Mesenchymal stem cell (in vitro differentiated cells and primary cell): Measurements from ENCODE around the gene BCO1.
A peak's percentile ranks its signal among the peaks of the same experiment; 100 is the strongest.

ENCODE experiments used
- DNase-seq: peaks from one replicate; pipeline ENCODE4 v3.0.0-alpha.2; 2013
- H2AFZ ChIP-seq: one replicate; pipeline ENCODE4 v1.6.1; 2013; ENCODE audit warnings: low read depth, mild to moderate bottlenecking, control low read depth, inconsistent platforms, low read length, moderate library complexity
- H2AK5ac ChIP-seq: 2 replicates; pipeline ENCODE4 v1.6.1; 2013; ENCODE audit warnings: low read length, moderate library complexity, mild to moderate bottlenecking, inconsistent platforms; ENCODE audit not compliant: severe bottlenecking
- H2BK120ac ChIP-seq: one replicate; pipeline ENCODE4 v1.6.1; 2013; ENCODE audit warnings: low read depth, mild to moderate bottlenecking, inconsistent platforms, low read length, moderate library complexity
- H2BK12ac ChIP-seq, 2 experiments: one replicate each; pipeline ENCODE4 v1.6.1; 2013; ENCODE audit warnings: inconsistent platforms in 2 of 2, low read length in 2 of 2, mild to moderate bottlenecking in 2 of 2, moderate library complexity in 2 of 2, control low read depth in 1 of 2
- H2BK15ac ChIP-seq: one replicate; pipeline ENCODE4 v1.6.1; 2013; ENCODE audit warnings: mild to moderate bottlenecking, low read depth, inconsistent platforms; ENCODE audit not compliant: poor library complexity, severe bottlenecking
- H2BK5ac ChIP-seq: 2 replicates; pipeline ENCODE4 v1.6.1; 2013; ENCODE audit warnings: low read depth, mild to moderate bottlenecking, low read length, control low read depth, inconsistent platforms; ENCODE audit not compliant: poor library complexity, severe bottlenecking
- H3K14ac ChIP-seq, 2 experiments: one replicate each; pipeline ENCODE4 v1.6.1; 2013; ENCODE audit warnings: inconsistent platforms in 2 of 2, low read length in 2 of 2, control low read depth in 1 of 2, mild to moderate bottlenecking in 1 of 2, moderate library complexity in 1 of 2
- H3K18ac ChIP-seq, 2 experiments: one replicate each; pipeline ENCODE4 v1.6.1; 2013; ENCODE audit warnings: inconsistent platforms in 2 of 2, low read length in 2 of 2, control low read depth in 1 of 2, low read depth in 1 of 2, mild to moderate bottlenecking in 1 of 2
- H3K23ac ChIP-seq, 2 experiments: one replicate each; pipeline ENCODE4 v1.6.1; 2013; ENCODE audit warnings: inconsistent platforms in 2 of 2, low read length in 2 of 2, mild to moderate bottlenecking in 2 of 2, moderate library complexity in 2 of 2, control low read depth in 1 of 2
- H3K27ac ChIP-seq: 2 replicates; pipeline ENCODE4 v1.5.1; 2013; ENCODE audit warnings: mild to moderate bottlenecking, moderate library complexity, low read length, control low read depth, inconsistent platforms; ENCODE audit not compliant: poor library complexity, severe bottlenecking
- H3K27me3 ChIP-seq, 2 experiments: 2 replicates each; pipeline versions ENCODE4 v1.6.1 to v1.7.0; 2013; ENCODE audit warnings: low read length in 2 of 2, mild to moderate bottlenecking in 2 of 2, moderate library complexity in 2 of 2, control low read depth in 1 of 2, inconsistent platforms in 1 of 2; ENCODE audit not compliant: control insufficient read depth in 1 of 2, insufficient read depth in 1 of 2
- H3K36me3 ChIP-seq, 2 experiments: 2 replicates each; pipeline versions ENCODE4 v1.6.1 to v1.7.0; 2013; ENCODE audit warnings: low read length in 2 of 2, control low read depth in 1 of 2, inconsistent platforms in 1 of 2, low read depth in 1 of 2, mild to moderate bottlenecking in 1 of 2; ENCODE audit not compliant: insufficient read depth in 2 of 2, control insufficient read depth in 1 of 2
- H3K4ac ChIP-seq, 2 experiments: one replicate each; pipeline ENCODE4 v1.6.1; 2013; ENCODE audit warnings: inconsistent platforms in 2 of 2, low read length in 2 of 2, mild to moderate bottlenecking in 2 of 2, moderate library complexity in 2 of 2, control low read depth in 1 of 2, low read depth in 1 of 2
- H3K4me1 ChIP-seq: 2 replicates; pipeline ENCODE4 v1.6.1; 2013; ENCODE audit warnings: low read depth, low read length, control low read depth; ENCODE audit not compliant: control insufficient read depth, insufficient read depth
- H3K4me2 ChIP-seq: 2 replicates; pipeline ENCODE4 v1.6.1; 2013; ENCODE audit warnings: low read length, mild to moderate bottlenecking, inconsistent platforms; ENCODE audit not compliant: poor library complexity, severe bottlenecking
- H3K4me3 ChIP-seq, 2 experiments: 2 replicates each; pipeline versions ENCODE4 v1.5.1 to v1.7.0; 2013; ENCODE audit warnings: low read length in 2 of 2, mild to moderate bottlenecking in 2 of 2, control low read depth in 1 of 2, low read depth in 1 of 2; ENCODE audit not compliant: insufficient read depth in 1 of 2
- H3K79me1 ChIP-seq: replicated peaks from 2 replicates; pipeline ENCODE4 v1.6.1; 2013; ENCODE audit warnings: mild to moderate bottlenecking, control low read depth, low read length, inconsistent platforms; ENCODE audit not compliant: poor library complexity, severe bottlenecking
- H3K9ac ChIP-seq: 2 replicates; pipeline ENCODE4 v1.7.0; 2013; ENCODE audit warnings: mild to moderate bottlenecking, low read length, moderate library complexity
- H3K9me3 ChIP-seq: 2 replicates; pipeline ENCODE4 v1.7.0; 2013; ENCODE audit warnings: mild to moderate bottlenecking, low read length; ENCODE audit not compliant: control insufficient read depth
- H4K8ac ChIP-seq: one replicate; pipeline ENCODE4 v1.6.1; 2013; ENCODE audit warnings: inconsistent platforms, mild to moderate bottlenecking, low read length, moderate library complexity
- H4K91ac ChIP-seq: one replicate; pipeline ENCODE4 v1.6.1; 2013; ENCODE audit warnings: mild to moderate bottlenecking, low read length, inconsistent platforms
- WGBS: methylation state at CpG from one replicate; pipeline ENCODE4 v1.1.7; 2013; ENCODE audit warnings: mixed read lengths; 5-methylcytosine and 5-hydroxymethylcytosine counted together

The BCO1 gene

DNA sequence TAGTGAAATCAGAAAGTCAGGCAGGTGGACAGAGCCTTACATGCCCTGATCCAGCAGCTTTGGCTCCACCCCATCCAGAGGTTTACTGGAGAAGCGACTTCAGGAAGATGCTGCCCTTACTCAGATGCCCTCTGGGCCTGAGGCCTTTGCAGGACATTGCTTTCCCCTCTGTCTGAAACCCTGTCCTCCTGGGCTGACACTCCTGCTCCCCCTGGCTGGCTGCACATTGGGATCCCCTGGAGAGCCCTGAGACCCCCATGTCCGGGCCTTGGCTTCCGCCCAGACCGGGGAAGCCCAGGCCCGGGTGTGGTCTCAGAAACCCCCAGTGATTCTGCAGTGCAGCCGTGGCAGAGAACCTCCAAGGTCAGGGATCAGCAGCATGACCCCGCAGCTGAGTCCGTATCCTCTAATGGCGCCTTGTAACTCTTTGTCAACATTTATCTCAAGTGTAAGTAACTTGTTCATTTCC is 36.6 kb downstream of the BCO1 start:
- Histone ChIP-seq H3K27ac (no peak overlapping the region), H3K14ac (no peak overlapping the region), H3K4me2 (no peak overlapping the region), H2BK12ac (peak overlapping the region in 1 of 2 experiments; percentile 19), H2AFZ (no peak overlapping the region), H3K9ac (no peak overlapping the region), H3K36me3 (no peaks in the 10 kb centered on the region), H3K4ac (no peak overlapping the region), H3K9me3 (no peaks in the 10 kb centered on the region), H4K8ac (no peak overlapping the region), H2BK120ac (no peak overlapping the region), H2AK5ac (no peak overlapping the region), H2BK5ac (no peak overlapping the region), H3K27me3 (peaks cover 0 to 2% of the 10 kb centered on the region in 2 experiments), H4K91ac (no peak overlapping the region), H3K4me1 (no peaks in the 10 kb centered on the region), H3K4me3 (no peak overlapping the region), H2BK15ac (no peak overlapping the region), H3K23ac (no peak overlapping the region), H3K18ac (no peak overlapping the region), H3K79me1 (no peaks in the 10 kb centered on the region)
- 83% methylated on average over 9 of the region's 9 CpGs for WGBS
- DNase-seq: no peak

- DNase-seq: no peak
- Histone ChIP-seq H2AFZ (no peak overlapping the region), H3K9ac (no peak overlapping the region), H3K4ac (no peak overlapping the region), H2BK120ac (no peak overlapping the region), H3K14ac (no peak overlapping the region), H3K18ac (no peak overlapping the region), H3K4me3 (no peak overlapping the region), H3K4me1 (no peaks in the 10 kb centered on the region), H2BK12ac (no peak overlapping the region), H3K4me2 (no peak overlapping the region), H4K8ac (no peak overlapping the region), H3K23ac (no peak overlapping the region), H2BK5ac (no peak overlapping the region), H3K79me1 (no peaks in the 10 kb centered on the region), H3K9me3 (no peaks in the 10 kb centered on the region), H2AK5ac (no peak overlapping the region), H4K91ac (no peak overlapping the region), H3K27ac (no peak overlapping the region), H2BK15ac (peak overlapping the region; percentile 49), H3K27me3 (no peaks in the 10 kb centered on the region), H3K36me3 (no peaks in the 10 kb centered on the region)
- WGBS: 98% methylated on average over 9 of the region's 9 CpGs
These were observed 37.3 kb downstream of the BCO1 start for GRCh38 chr16:81275795-81276194.

- no peak for DNase-seq
- H3K4me1 ChIP-seq: no peaks in the 10 kb centered on the region
- H3K27me3 ChIP-seq: no peaks in the 10 kb centered on the region
- H3K4me3 ChIP-seq: no peak overlapping the region
- no peak overlapping the region for H3K4ac ChIP-seq
- no peak overlapping the region for H3K4me2 ChIP-seq
- no peak overlapping the region for H2BK12ac ChIP-seq
- no peak overlapping the region for H3K14ac ChIP-seq
- no peak overlapping the region for H2AK5ac ChIP-seq
- no peak overlapping the region for H2BK5ac ChIP-seq
- H2BK15ac ChIP-seq: no peak overlapping the region
- H3K9ac ChIP-seq: no peak overlapping the region
- no peaks in the 10 kb centered on the region for H3K36me3 ChIP-seq
- no peak overlapping the region for H2BK120ac ChIP-seq
- 100% methylated on average over 2 of the region's 3 CpGs for WGBS
- H3K23ac ChIP-seq: no peak overlapping the region
- no peak overlapping the region for H4K8ac ChIP-seq
- no peak overlapping the region for H2AFZ ChIP-seq
- no peaks in the 10 kb centered on the region for H3K79me1 ChIP-seq
- H4K91ac ChIP-seq: no peak overlapping the region
- H3K18ac ChIP-seq: no peak overlapping the region
- H3K27ac ChIP-seq: no peak overlapping the region
- no peaks in the 10 kb centered on the region for H3K9me3 ChIP-seq
These were observed 37.8 kb downstream of the BCO1 start for GRCh38 chr16:81276323-81276722.

DNA sequence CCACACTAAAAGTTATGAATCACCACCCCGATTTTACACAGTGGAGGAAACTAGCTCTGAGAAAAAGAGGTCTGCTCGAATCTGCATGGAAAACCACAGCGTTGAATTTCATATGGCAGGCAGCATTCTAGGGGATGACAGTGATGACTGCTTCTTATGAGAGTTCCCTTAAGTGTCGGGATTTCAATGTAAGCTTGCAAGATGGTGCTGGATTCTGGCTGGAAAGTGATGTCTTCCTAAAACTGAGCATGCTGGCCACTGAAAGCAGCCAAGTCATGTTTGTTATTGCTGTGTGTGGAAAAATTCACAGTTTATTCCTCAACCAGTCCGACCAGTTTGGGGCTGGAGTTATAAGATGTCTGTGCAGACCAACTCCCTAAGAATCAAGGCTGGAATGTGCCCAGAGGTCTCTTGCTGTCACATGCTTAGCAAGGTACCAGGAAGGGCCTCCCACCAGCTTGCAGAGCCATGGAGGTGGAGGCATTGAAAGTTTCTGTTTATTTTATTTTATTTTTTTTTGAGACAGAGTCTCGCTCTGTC is 39.1 kb downstream of the BCO1 start:
- Histone ChIP-seq H3K79me1 (no peaks in the 10 kb centered on the region), H4K91ac (no peak overlapping the region), H3K4me2 (no peak overlapping the region), H2AK5ac (no peak overlapping the region), H3K23ac (no peak overlapping the region), H3K36me3 (no peaks in the 10 kb centered on the region), H3K18ac (no peak overlapping the region), H2BK5ac (no peak overlapping the region), H3K4ac (no peak overlapping the region), H3K27me3 (no peaks in the 10 kb centered on the region), H3K9me3 (no peaks in the 10 kb centered on the region), H3K4me1 (no peaks in the 10 kb centered on the region), H2AFZ (no peak overlapping the region), H3K9ac (no peak overlapping the region), H3K27ac (no peak overlapping the region), H3K4me3 (no peak overlapping the region), H2BK12ac (no peak overlapping the region), H2BK15ac (no peak overlapping the region), H4K8ac (no peak overlapping the region), H2BK120ac (no peak overlapping the region), H3K14ac (no peak overlapping the region)
- WGBS: 89% methylated on average over 6 of the region's 6 CpGs
- DNase-seq: no peak
